G401.6 (cell line): ENCODE results near the gene SCN9A.
A peak's percentile ranks its signal among the peaks of the same experiment; 100 is the strongest.
"Not testable (repeated sequence)": the region's sequence is repeated elsewhere in the genome, so short reads cannot be mapped to it uniquely, and the experiment has no call there.

Experiments used
- FAIRE-seq: peaks from 2 replicates; lab custom pipeline; 2012; peaks lifted over from hg19 to GRCh38; lab: Jason Lieb, UNC

SCN9A gene

DNA sequence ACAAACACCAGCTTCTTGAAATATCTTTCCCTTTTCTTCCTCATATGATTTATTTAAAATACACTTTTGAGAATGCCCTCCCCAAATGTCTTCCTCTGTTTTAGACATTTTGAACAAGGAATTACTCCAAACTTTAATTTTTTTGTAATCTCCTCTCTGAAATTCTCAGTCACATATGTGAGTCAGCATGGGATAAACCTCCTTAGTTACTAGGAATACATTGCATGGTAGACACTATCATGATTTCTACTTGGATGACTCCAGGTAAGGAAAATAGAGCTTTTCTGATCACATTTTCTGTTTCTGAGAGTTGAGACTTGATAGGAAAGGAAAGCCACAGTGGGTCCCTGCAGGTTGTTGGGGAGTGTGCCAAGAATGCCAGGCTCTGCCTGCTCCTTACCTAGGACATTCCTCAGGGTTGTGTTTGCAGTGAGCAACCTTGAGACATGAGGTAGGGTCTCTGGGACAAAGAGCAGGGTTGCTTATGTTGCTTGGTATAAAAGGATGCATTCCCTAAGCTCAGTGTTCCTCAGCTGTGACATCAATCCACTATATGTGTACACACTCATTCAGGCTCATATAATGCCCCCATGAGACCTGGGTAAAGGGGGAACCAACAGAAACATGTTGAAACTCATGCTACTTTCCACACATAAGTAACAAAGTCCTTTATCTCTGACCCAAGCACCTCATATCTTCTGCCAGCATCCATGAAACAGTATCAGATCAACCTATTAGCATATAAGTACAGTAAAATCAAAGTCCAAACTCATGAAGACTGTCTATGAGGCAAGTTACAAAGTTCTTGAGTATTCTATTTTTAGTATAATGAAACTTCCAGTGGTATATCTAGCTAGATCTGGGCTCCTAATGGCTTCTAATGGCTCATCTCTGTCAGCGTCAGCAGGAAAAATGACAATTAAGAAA lies 135.1 kb downstream of the SCN9A start:
- FAIRE-seq, result no peak

DNA sequence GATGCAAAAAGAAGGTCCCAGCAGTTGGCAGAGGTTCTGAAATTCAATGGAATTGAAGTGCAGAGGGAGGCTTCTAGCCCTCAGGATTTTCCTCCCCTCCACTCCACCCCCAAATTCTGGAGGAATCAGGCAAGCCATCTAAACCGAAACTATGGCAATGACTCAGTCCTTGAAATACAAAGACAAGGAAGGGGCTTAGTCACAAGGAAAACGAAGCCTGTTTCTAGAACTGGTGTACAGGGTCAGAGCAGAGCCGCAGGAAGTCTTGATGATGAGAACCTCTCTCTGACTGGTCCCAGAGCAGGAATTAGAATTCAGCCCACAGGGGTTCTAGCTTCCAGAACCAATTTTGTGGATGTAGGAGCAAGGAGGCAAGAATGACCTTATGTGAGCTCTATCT lies 136.2 kb downstream of the SCN9A start:
- FAIRE-seq, result no peak

DNA sequence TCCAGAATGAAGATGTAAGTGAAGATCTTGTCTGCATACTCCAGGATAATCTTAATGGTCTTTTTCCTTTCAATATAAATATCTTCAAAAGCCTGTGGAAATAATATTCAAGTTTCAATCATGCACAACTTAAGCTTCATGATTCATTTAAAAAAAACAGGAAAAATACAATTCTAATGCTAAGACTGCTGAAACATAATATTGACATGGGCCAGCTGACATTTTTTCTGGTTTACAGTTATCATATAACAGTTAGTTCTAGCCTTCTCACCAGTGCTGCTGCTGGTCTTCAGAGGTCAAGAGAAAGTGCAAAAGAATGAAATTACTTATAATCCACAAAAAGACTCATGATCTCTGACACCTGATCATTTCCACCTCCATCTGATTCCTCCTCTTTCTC lies 137.6 kb downstream of the SCN9A start:
- no peak for FAIRE-seq

DNA sequence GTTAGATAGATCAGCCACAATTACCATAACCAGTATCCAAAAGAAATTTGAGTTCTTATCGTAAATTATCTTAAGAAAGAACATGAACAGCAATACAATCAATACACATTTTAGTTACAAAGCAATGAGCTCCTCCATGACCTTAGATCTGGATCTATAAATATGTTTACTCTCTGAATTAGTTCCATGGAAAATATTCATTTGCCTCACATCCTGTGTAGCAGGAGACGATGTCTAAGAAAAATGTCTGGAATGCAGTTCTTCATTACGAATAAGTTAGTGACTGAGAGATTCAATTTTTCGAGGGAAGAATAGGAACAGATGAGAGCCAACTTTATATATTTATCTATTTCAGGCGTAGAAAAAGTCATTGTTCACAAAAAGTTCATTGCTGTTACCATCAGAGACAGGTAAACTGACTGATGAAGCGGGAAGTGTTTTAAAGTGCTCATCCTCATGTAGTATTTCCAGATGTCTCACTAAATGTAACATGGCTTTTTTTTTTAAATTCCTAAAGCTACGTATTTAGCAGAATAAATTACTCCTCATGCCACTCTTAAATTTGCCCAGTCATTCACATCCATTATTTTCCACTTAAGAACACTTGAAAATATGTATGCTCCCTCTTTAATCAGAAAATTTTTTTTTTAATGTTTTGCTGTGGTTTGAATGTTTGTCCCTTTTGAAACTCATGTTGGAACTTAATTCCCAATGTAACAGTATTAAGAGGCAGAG lies 141.5 kb downstream of the SCN9A start:
- FAIRE-seq, result no peak

DNA sequence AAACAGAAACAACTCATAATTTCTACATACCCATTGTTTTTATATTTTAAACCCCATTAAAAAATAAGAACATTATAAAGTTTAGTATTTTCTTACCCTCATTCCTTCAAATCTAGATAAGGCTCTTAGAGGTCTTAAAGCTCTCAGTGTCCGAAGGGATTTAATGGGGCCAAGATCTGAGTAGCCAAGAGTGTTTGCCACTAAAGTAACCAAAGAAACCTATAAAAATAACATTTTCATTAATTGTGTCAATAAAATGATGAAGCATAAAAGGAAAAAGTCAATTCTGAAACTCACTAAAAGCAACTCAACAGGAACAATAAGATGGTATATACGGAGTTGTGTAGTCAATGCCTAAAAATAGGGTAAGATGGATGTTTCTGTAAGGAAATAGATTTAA lies 142.5 kb downstream of the SCN9A start:
- FAIRE-seq, result no peak

DNA sequence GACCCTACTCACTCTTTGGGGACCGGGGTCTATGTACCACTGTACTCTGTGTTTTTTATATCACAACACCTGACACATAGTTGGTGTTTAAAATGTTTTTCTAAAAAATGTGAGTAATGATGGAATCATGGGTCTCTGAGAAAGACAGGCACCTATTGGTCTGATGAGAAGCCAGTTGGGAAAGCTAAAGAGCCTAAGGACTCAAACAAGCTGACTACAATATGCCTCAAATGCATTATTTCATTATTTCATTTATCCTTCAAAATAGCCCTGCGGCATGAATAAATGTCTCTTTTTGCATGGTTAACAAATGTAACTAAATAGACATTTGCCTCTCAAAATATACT lies 145.0 kb downstream of the SCN9A start:
- FAIRE-seq, result no peak

DNA sequence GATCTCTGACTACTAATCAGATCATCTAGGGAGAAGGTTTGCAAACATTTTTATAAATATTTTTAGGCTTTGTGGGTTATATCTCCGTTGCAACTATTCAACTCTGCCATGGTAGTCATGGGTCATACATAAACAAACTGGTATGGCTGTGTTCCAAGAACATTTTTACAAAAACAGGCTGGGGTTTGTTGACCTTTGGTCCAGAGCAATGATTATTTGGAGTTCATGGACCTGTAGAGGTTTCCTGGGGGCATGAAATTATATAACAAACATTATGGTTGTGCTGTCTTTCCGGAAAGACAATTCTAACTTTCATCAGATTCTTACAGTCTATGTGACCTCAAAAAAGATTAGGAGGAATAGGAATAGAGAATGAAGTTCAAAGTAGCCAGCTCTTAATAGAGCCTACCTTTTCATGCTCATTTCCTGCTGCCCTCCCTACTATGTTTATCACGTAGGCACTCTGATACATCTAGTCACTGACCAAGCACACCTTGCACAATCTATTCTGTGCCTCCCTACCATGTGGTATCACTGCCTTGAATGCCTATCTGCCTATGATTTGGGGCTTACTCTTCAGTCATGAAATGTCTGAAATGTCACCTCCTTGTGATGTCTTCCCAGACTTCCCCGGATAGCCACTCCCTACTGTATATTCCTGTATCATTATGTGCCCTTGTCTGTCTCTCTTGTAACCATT lies 145.6 kb downstream of the SCN9A start:
- no peak for FAIRE-seq

DNA sequence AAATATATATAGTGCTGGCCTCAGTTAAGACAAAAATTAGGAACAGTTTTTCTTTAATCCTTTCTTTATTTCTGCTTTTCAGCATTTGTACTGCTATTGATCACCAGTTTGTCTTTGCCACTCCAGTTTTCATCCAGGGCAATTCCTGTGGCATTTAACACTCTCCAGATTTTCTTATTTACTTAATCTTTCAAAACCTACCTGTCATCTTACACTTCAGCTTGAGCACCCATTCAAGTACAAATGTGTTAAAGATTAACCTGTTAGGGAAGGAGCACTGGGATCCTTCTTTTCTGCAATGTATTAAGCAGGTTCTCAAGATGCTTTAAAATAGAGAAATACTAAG lies 146.1 kb downstream of the SCN9A start:
- FAIRE-seq, result no peak

DNA sequence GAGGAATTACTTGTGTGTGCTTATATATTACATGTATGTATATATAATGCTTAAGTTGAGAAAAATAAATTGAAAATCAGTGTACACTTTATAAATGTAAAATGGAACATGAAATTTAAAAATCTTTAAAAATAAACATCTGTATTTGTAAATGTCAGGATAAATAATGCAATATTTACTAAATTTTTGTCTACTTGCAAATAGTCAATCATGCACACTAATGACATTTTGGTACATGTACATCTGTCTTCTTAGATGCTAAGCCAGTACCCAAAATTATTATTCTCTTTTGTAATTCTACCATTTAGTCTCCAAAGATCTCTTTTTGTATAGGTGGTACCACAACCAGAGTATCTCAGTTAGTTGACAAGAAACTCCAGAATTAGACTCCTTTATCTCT lies 151.5 kb downstream of the SCN9A start:
- no peak for FAIRE-seq

DNA sequence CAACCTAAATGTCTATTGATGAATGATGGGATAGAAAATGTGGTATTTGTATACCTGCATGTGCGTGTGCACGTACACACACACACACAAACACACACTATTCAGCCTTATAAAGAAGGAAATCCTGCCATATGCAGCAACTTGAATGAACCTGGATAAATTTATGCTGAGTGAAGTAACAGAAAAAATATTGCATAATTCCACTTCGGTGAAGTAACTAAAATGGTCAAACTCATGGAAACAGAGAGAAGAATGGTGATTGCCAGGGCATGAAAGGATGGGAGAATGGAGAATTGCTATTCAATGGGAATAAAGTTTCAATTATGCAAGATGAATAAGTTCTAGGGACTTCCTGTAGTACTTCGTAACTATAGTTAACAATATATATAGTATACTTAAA lies 152.4 kb downstream of the SCN9A start:
- no peak for FAIRE-seq

DNA sequence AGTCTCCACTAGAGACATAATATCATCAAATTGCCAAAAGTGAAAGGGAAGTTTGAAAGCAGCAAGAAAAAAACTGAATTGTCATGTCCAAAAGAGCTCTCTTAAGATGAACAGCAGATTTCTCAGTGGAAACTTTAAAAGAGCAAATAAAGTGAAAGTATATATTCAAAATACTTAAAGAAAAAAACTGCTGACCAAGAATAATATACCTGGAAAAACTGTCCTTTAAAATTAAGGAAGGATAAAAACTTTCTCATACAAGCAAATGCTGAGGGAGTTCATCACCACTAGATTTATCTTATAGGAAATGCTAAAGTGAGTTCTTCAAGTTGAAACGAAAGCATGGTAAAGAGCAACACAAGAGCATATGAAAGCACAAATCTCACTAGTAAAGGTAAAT lies 164.7 kb downstream of the SCN9A start:
- no peak for FAIRE-seq

DNA sequence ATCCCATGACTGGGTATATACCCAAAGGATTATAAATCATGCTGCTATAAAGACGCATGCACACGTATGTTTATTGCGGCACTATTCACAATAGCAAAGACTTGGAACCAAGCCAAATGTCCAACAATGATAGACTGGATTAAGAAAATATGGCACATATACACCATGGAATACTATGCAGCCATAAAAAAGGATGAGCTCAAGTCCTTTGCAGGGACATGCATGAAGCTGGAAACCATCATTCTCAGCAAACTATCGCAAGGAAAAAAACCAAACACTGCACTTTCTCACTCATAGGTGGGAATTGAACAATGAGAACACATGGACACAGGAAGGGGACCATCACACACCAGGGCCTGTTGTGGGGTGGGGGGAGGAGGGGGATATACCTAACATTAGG lies 165.8 kb downstream of the SCN9A start:
- FAIRE-seq, result not testable (repeated sequence)

DNA sequence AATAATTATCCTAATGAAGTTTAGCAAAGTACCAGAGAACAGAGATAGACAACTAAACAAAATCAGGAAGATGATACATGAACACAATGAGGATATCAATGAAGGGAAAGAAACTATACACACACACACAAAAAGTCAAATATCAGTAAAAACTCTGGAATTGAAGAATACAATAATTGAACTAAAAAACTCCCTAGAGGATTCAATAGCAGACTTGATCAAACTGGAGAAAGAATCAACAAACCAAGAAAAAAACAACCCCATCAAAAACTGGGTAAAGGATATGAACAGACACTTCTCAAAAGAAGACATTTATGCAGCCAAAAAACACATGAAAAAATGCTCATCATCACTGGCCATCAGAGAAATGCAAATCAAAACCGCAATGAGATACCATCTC lies 166.4 kb downstream of the SCN9A start:
- FAIRE-seq, result not testable (repeated sequence)

DNA sequence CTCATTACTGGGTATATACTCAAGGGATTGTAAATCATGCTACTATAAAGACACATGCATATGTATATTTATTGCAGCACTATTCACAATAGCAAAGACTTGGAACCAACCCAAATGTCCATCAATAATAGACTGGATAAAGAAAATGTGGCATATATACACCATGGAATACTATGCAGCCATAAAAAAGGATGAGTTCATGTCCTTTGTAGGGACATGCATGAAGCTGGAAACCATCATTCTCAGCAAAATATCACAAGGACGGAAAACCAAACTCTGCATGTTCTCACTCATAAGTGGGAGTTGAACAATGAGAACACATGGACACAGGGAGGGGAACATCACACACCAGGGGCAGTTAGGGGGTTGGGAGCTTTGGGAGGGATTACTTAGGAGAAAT lies 169.6 kb downstream of the SCN9A start:
- FAIRE-seq, result not testable (repeated sequence)

DNA sequence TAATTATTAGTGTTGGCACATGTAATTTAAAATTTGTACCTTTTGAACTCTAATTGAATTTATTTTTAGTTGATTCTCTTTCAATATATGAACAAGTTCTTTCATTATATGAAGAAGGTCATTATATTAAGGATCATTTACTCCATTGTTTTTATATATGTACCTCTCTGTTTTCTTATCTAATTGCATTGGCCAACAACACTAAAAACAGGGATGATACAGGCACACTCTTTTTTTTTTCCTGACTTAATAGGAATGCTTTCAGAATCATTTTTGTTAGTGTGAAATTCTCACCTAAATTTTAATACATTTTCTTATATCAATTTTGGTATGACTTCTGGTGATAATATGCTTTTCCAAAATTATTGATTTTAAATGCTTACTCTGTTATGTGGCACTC lies 173.0 kb downstream of the SCN9A start:
- peak; percentile 60 for FAIRE-seq

DNA sequence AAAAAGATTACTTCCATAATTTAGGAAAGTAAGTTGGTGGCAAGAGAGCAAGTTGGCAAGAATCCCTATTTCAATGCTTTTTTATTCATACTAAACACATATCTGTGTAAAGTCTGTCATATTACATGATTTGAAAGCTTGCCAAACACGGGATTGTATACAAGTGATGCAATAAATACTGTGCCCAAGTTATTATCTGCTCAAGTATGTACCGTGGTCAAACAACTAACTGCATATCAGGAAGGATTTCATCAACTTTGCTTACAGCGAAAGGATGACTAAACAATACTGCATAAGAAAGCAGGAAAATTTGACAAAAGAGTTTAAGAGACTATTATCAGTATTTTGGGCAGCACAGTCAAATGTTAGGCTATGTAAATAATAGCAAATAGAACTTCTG lies 178.3 kb downstream of the SCN9A start:
- FAIRE-seq, result no peak

DNA sequence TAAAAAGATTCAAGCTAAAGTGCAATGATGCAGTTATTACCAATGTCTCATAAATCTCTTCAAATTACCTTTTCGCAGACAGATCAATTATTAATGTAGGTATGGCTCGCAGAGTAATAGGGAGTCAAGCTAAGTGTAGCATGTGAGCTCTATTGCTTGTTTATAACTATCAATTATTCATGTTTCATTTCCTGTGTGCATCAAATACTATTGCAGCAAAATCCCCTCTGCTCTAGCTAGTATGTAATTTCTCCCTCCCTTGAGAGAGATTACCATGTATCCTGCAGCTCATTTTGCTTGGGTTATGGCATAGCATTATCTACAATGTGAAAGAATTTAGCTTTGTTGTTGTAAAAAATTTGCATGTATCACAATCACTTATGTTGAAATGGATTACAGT lies 182.3 kb downstream of the SCN9A start:
- FAIRE-seq, result no peak

DNA sequence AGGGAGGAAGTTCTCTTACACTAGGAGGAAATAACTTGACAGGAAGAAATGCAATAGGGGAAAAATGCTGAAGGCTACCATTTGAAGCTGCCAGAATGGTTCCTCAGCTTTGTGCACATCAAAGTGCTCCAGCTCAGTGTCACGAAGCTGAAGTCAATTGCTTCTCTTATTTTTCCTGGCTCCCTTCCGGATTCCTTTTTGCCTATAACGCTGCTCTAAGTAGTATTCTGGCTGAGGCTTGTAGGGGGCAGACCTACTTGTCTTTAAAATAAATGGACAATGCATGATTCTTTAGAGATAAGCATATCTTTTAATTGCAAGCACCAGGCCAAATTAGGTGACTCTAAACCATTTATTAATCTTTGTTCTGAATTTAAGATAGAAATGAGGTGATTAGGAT lies 187.7 kb downstream of the SCN9A start:
- no peak for FAIRE-seq

DNA sequence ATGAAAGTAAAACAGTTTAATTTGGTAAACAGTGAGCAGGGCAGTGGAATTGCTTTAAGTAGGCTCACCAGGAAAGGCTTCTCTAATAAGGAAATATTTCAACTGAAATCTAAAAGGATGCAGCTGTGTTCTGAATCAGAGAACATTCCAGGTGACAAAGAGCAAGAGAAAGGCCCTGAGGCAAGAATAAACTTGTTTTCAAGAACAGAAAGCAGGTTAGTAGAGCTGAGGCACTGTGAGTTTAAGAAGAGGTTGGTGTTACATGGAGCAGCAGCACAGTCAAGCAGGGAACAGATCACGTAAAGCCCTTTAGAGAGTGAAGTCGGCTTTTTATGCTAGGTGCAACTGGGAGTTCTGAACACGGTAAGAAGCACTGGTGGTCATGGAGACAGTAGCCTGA lies 191.0 kb downstream of the SCN9A start:
- FAIRE-seq, result no peak

DNA sequence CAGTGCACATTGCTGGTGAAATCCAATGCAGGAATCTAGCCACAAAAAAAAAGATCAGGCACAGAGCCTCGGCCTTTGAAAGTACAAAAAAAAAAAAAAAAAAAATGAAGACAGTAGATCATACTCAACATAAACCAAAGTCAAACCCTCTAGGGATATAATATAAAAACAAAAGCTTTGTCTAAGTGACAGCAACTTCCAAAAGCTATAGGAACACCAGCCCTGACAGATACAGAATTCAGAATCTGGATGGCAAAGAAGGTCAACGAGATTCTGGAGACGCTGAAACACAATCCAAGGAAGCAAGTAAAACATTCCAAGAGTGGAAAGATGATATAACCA lies 194.0 kb downstream of the SCN9A start:
- no peak for FAIRE-seq

DNA sequence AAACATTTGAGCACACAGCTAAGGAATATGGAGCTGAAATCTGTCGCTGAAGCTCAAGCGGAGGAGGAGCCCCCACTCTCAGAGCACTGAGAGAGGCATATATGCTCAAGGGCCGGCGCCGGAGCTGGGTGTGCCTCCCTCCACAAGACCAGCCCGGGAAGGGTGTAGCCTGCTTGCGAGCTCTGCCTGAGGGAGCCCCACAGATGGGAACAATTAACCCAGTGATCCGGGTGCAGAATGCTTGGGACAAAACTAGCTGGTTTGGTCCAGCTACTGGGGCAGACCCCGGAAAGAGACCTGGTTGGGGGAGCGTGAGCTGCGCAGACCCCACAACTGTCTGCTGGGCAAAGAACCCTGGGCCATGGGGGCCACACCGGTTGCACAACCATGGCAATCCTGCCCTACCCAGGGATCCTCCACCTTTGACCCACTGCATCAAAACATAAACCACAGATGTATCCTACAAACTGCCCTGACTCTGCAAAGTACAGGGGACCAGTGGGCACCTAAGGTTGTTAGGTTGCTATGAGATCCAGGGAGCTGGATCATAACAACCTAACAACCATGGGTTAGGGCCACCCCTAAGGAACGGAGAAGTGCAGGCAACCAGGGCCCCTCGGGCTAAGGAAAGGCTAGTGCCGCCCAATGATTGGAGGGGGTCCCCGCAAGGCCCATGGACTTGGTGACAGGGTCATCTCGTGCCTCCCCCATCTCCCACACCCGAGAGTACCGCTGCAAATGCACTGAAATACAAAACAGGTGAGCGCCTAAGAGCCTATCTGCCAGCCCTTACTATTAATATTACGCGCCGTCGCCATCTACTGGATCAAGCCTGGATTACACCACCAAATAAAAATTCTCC lies 194.6 kb downstream of the SCN9A start:
- FAIRE-seq, result no peak

DNA sequence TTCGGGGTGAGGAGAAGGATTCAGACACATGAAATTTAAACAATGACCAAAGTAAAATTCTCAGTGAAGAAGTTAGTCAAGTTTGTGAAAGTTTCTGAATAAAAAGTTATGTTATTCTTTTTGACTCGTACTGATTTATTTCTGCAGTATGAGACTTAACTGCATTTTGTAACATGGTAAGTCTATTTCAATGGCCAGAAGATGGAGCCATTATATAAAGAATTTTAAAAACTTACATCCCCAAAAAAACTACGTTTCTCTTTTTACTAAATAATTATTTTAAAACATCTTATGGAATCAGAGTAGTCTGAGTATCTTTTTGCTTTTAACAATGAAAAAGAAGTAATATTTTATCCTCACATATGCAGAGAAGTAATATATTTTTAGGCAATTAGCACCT lies 196.5 kb downstream of the SCN9A start:
- peak; percentile 27 for FAIRE-seq
